Raji (cell line): ENCODE measurements around the gene TRIM7.

Source experiments
- POLR2A ChIP-seq: IDR thresholded peaks from 2 replicates; pipeline ENCODE4 v1.6.1; 2011; ENCODE audit warnings: low read depth, low read length, control low read depth; ENCODE audit not compliant: insufficient read depth

TRIM7 gene

DNA sequence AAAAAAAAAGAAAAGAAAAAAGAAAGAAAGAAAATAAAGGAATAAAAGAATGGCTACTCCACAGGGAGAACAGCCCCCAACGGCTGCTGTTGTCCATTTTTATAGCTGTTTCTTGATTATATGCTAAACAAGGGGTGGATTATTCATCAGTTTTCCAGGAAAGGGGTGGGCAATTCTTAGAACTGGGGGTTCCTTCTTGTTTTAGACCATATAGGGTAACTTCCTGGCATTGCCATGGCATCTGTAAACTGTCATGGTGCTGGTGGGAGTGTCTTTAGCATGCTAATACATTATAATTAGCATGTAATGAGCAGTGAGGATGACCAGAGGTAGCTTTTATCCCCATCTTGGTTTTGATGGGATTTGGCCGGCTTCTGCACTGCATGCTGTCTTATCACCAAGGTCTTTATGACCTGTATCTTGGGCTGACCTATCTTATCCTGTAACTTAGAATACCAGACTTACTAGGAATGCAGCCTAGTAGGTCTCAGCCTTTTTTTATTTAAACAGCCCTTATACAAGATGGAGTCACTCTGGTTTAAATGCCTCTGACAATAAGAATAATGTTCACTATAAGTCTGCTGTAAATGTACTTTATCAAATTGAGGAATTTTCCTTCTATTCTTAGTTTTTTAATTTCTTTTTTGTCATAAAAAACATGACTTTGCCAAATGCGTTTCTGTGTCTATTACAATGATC lies 28.6 kb downstream of the TRIM7 start:
- no peak for TF ChIP-seq POLR2A

DNA sequence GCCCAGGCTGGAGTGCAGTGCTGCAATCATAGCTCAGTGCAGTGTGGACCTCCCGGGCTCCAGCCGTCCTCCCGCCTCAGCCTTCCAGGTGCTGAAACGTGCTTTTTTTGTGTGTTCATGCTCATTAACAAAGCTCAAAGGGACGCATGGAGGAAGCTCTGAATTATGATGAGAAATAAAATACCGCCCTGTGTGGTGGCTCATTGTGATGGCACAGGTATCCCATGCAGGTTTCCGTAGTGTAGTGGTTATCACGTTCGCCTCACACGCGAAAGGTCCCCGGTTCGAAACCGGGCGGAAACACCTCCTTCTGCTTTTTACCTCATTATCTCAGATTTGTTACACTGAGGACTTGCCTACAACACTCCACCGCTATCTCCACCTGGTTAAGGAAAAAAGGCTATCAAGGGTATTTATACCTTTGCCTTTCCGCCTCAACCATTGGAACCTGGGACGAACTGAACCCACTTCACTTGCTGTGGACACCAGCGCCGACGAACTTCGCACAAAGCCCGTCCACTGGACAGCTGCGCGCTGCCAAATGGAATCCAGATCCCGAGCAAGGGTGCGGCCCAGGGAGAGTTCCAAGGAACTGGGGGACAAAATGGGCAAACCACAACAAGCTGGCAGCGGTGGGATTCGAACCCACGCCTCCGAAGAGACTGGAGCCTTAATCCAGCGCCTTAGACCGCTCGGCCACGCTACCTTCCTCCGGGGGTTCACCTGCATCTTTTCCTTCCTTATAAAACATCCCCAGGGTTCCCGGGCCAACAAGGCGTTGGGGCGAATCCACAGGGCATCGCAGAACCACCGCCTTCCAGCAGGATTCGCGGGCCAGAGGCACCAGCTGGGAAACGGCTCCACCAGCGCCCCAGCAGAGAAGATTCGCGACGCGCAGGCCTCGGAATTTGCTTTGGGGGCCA lies 31.3 kb downstream of the TRIM7 start:
- peak; percentile 56; the same call in 1 of the 2 replicates for TF ChIP-seq POLR2A

DNA sequence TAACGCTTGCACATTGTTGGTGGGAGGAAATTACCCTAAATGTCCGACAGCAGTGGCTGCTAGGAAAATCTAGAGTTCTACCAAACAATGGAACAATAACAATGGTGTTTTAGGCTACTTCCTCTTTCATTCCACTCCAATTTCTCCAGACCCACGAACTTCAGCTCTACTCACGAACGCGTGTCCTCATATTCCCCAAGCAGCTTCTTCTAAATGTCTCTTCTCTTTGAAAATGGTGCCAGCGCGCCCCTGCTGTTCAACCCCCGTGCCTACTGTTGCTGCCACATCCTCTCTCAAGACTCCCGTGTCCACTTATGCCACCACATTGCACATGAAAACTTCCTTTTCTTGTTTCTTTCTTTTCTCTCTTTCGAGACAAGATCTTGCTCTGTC lies 32.0 kb downstream of the TRIM7 start:
- TF ChIP-seq POLR2A, result no peak

DNA sequence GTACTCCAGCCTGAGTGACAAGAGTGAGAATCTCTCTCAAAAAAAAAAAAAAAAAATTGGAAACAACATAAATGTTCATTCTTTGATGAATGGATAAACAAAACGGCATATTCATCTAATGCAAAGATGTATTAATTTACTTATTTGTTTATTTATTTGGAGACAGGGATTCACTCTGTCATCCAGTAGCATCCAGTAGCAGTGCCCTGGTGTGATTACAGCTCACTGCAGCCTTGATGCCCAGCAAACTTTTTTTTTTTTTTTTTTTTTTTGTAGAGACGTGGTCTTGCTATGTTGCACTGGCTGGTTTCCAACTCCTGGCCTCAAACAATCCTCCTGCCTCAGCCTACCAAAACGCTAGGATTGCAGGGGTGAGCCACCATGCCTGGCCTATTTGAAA lies 33.2 kb downstream of the TRIM7 start:
- TF ChIP-seq POLR2A, result no peak

DNA sequence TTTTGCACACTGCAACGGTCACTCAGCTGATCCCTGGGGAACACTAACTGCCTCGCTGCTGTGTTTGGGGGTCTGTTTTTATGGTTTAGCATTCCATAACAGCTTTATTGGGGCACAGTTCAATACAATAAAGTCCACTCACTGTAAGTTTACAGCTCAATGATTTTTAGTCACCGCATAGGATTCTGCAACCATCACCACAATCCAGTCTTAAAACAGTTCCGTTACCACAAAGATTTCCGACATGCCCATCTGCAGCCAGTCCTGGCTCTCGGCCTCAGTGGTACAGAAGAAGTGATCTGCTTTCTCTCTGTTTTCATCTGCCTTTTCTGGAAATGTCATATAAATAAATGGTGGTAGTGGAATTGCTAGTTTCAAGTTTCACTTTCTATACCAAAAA lies 34.0 kb downstream of the TRIM7 start:
- TF ChIP-seq POLR2A, result no peak

DNA sequence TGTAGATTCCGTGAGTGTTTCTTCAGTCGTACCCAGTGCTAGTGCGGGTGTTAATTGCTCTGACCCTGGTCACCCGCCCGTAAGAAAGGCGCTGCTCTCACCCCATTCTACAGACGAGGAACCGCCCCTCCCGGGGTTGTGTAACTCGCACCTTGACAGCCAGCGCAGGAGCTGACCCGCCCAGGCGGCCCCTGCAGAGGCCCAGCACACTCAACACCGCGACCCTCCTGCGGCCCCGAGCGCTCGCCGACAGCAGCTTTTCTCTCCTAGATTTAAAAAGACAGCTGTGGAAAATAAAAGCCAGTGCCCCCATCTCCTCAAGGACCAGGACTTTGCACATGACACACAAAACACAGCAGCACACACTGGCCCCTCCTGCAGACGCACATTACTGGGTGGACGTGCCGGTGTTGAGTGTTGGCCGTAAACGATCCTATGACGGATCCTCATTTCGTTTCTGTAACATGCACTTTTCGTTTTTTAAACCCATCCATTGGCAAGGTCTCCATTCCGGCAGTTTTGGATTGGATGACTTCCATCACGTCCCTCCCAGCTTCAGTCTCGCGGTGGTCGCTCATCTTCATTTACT lies 34.7 kb downstream of the TRIM7 start:
- TF ChIP-seq POLR2A, result no peak

DNA sequence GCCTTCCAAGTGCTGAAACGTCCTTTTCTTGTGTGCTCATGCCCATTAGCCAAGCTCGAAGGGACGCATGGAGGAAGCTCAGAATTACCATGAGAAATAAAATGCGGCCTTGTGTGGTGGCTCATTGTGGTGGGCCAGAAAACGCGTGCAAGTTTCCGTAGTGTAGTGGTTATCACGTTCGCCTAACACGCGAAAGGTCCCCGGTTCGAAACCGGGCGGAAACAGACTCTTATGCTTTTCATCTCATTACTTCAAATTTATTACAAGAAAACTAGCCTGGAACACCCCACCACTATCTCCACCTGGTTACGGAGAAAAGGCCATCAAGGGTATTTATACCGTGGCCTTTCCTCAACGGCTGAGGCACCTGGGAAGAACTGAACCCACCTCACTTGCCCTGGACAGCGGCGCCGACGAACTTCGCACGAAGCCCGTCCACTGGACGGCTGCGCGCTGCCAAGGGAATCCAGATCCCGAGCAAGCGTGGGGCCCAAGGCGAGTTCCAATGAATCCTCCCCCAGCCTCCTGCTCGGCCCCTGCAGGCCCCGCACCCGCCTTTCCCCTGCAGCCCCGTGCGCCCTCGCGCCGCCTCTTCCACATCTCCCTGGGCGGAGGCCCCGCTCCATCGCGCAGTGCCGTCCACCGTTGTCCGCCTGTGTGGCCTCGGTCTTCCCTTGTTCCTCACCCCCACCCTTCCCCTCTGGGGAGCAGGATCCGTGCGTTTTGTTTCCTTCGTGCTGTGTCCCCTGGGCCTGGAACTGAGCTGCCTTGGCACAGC lies 35.3 kb downstream of the TRIM7 start:
- 0 out of 2 replicates have a peak, but pooled peaks have one; percentile 18 for TF ChIP-seq POLR2A

DNA sequence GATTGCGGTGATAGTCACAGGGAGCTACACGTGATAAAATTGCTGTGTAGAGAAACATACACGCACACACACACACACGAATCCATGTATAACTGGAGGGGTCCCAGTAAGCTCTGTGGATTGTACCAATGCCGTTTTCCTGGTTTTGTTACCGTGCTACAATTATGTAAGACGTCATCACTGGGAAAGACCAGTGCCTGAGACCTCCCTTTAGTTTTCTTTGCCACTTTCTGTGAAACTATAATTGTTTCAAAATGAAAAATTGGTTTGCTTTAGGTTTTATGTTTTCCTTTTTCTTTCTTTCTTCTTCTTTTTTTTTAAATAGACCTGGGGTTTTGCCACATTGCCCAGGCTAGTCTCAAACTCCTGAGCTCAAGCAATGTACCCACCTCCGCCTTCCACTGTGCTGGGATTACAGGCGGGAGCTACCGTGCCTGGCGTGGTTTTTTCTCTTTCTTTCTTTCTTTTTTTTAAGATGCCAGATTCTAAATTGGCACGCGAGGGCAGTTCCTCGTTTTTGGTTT lies 36.3 kb downstream of the TRIM7 start:
- TF ChIP-seq POLR2A, result no peak

DNA sequence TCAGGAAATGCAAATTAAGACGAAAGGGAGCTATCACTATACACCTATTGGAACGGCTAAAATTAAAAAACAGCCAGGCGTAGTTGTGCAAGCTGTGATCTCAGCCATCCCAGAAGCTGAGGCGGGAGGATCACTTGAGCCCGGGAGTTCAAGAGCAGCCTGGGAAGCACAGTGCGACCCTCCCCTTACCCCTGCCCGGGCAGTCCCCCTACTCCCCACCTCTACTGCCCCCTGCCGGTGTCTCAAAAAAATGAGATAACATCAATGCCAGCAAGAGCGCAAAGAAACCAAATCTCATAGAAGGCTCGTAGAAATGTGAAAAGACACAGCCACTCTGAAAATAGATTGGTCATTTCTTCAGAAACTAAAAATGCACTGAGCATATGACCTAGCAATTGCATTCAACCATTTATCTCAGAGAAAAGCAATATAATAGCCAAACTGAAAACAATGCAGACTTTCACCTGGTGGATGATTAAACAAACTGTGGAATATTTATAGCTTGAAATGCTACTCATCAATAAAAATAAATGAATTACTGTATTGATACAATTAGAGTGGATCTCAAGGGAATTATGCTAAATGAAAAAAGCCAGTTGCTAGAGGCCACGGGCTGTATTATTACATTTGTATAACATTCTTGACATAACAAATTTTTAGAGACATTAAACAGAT lies 37.0 kb downstream of the TRIM7 start:
- TF ChIP-seq POLR2A, result no peak

DNA sequence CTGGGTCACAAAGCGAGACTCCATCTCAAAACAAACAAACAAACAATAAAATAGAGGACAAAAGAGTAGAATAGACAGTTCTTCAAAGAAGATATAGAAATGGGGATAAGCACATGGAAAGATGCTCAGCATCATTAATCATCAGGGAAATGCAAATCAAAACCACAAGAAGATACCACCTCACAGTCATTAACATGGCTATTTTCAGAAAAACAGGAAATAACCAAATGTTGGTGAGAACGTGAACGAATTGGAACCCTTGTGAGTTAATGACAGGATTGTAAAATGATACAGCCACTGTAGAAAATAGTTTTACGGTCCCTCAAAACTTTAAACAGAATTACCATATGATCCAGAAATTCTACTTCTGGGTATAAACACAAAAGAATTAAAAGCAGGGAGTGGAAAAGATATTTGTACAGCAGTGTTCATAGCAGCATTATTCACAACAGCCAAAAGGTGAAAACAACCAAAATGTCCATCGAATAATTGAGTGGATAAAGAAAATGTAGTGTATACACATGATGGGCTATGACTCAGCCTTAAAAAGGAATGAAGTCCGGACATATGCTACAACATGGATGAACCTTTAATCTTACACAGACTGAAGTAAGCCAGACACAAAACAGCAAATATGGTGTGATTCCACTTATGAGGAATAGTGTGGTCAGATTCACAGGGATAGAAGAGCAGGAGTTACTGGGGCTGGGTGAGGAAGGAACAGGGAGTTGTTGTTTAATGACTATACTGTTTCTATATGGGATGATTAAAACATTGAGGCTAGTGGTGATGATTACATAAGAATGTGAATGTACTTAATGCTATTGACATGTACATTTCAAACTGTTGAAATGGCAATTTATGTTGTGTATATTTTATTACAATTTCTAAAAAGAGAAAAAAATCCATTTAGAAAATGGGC lies 37.9 kb downstream of the TRIM7 start:
- TF ChIP-seq POLR2A, result no peak

DNA sequence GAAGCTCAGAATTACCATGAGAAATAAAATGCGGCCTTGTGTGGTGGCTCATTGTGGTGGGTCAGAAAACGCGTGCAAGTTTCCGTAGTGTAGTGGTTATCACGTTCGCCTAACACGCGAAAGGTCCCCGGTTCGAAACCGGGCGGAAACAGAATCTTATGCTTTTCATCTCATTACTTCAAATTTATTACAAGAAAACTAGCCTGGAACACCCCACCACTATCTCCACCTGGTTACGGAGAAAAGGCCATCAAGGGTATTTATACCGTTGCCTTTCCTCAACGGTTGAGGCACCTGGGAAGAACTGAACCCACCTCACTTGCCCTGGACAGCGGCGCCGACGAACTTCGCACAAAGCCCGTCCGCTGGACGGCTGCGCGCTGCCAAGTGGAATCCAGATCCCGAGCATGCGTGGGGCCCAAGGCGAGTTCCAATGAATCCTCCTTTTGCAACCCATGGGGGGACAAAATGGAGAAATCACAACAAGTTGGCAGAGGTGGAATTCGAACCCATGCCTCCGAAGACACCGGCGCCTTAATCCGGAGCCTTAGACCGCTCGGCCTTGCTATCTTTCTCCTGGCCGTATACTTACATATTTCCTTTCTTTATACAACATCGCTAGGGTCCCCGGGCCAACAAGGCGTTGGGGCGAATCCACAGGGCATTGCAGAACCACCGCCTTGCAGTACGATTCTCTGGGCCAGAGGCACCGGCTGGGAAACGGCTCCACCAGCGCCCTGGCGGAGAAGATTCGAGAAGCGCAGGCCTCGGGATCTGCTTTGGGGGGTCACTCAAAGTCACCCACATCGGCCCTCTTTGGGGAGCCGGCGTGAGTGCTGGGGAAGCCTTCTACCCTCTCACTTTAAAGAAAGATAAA lies 40.7 kb downstream of the TRIM7 start:
- TF ChIP-seq POLR2A, result no peak

DNA sequence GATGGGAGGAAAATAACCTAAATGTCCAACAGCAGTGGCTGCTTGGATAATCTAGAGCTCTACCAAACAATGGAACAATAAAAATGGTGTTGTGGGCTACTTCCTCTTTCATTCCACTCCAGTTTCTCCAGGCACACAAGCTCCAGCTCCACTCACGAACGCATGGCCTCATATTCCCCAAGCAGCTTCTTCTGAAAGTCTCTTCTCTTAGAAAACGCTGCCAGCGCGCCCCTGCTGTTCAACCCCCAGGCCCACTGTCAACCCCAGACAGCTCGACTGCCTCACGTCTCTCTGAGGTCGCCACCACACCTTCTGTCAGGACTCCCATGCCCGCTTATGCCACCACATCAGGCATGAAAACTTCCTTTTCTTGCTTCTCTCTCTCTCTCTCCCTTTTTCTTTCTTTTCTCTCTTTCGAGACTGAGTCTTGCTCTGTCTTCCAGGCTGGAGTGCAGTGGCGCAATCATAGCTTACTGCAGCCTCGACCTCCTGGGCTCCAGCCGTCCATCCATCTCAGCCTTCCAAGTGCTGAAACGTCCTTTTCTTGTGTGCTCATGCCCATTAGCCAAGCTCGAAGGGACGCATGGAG lies 41.4 kb downstream of the TRIM7 start:
- no peak for TF ChIP-seq POLR2A

DNA sequence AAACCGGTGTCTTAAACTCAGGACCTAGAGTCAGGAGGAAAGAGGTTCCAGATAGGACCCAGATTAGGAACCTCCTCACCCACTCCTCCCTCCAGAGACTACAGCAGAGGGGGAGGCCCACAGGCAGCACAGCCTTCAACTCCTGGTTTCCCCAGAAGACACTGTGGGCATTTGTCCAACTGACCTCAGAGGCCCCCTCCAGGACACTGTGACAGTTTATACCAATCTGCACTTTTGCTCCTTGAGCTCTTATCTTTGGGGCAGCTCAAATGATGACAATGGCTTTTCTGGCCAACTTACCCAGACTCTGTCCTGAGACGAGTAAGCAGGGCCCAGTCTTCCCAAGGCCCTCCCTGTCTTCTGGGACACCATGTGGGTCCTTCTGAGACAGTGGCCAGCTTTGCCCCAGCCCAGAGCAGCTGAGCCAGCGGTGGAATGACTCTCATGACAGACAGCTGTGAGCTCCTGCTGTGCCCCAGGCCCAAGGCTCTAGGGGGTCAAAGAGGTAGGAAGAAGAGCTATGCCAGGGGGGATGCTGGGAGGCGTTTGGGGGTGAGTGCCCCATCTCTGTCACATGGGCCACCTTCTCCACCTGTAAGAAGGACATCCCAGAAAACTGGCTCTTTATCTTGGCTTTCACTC lies 43.3 kb downstream of the TRIM7 start:
- TF ChIP-seq POLR2A, result no peak
